C4-2B (cell line): ENCODE results near the gene CHPF.

ENCODE experiments used
- ZFX ChIP-seq: fragments of 450-650 bp; IDR thresholded peaks from 2 replicates; pipeline ENCODE4 v1.6.1; 2017
- TF ChIP-seq, protein P1 (sequence below): fragments of 450-650 bp; conservative IDR thresholded peaks from 2 replicates; pipeline ENCODE4 v1.5.1; 2017; ENCODE audit warnings: mild to moderate bottlenecking

DNA sequence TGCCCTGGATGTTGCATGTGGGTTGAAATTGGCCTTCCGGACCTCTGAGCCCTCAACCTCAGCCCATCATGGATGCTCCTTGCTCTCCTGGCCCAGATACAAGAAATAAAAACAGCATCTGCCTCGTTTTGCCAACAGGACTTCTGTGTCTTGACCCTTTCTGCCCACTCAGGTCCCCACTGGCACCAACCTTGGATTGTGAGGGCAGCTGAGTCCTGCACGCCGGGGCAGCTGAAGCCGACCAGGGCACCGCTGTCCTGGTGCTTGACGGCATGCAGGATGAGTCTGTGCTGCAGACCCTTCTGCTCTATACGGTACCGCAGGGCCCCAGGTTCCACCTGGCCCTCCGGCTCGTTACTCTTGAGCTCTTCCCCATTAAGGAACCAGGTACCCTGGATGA is 23.0 kb upstream of the CHPF start:
- TF ChIP-seq, protein P1, sequence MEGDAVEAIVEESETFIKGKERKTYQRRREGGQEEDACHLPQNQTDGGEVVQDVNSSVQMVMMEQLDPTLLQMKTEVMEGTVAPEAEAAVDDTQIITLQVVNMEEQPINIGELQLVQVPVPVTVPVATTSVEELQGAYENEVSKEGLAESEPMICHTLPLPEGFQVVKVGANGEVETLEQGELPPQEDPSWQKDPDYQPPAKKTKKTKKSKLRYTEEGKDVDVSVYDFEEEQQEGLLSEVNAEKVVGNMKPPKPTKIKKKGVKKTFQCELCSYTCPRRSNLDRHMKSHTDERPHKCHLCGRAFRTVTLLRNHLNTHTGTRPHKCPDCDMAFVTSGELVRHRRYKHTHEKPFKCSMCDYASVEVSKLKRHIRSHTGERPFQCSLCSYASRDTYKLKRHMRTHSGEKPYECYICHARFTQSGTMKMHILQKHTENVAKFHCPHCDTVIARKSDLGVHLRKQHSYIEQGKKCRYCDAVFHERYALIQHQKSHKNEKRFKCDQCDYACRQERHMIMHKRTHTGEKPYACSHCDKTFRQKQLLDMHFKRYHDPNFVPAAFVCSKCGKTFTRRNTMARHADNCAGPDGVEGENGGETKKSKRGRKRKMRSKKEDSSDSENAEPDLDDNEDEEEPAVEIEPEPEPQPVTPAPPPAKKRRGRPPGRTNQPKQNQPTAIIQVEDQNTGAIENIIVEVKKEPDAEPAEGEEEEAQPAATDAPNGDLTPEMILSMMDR = no peak
- TF ChIP-seq ZFX = no peak
